ENCODE data around the gene RAB43.

RAB43 gene

GRCh38 chr3:129039271-129040038, 82.1 kb downstream of the RAB43 start:
- no peak for DNase-seq (ENCODE audit: low read depth in 2 of 3, low spot score in 1 of 3)

DNA sequence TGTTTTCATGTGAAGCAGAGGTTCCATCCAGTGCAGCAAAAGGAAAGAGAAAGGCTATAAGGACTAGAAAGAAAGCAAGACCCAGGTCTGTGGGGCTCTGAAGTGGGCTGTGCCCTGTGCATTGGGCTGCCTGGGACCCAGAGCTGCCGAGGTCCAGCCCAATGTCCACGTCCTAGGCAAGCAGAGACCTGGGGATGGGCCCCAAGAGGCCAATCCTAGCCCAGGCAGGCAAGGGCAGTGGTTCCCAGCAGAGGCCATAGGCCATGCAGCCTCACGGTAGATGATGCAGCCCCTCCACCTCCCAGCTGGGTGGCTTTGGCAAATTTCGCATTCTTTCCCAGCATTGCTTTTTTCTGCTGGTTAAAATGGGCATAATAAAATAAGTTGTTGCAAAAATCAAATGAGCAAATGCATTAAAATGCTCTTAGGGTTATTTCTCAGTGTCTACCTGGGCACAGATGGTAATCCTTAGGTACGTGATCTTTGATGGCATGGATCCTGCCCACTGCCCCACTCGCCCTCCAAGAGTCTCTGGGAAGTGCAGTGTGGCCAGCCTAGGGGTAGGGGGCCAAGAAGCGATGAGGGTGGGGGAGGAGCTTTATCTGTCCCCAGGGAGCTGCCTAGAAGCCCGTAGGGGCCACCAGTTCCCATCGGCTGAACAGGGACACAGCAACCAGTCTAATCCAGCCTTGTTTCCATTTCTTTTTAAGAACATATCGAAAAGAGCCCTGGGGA, 83.3 kb downstream of the RAB43 start:
- no peak for DNase-seq (ENCODE audit: low read depth in 2 of 3, low spot score in 1 of 3)
